GM23248 (cell line): ENCODE measurements around the gene BPGM. TPM values are rescaled to one million over a fixed set of nuclear protein-coding genes. Genes with fewer than 3 reads are reported as not detected.

Source experiments
- DNase-seq: peaks from one replicate; pipeline ENCODE4 v3.0.0-alpha.2; 2015
- H2AFZ ChIP-seq: fragments of 200-600 bp; sonication (generic); 2 replicates; pipeline ENCODE4 v1.6.1; 2016; ENCODE audit warnings: antibody characterized with exemption
- H3F3A ChIP-seq: fragments of 200-600 bp; sonication (generic); 2 replicates; pipeline ENCODE4 v1.6.1; 2016; ENCODE audit warnings: mild to moderate bottlenecking, antibody characterized with exemption, mixed run types; ENCODE audit not compliant: insufficient read depth
- H3K27ac ChIP-seq: fragments of 200-600 bp; sonication (generic); 2 replicates; pipeline ENCODE4 v1.5.1; 2016; ENCODE audit warnings: mild to moderate bottlenecking
- H3K27me3 ChIP-seq: fragments of 200-600 bp; sonication (generic); replicated peaks from 2 replicates; pipeline ENCODE4 v1.6.1; 2016; ENCODE audit warnings: mild to moderate bottlenecking; ENCODE audit not compliant: insufficient read depth
- H3K36me3 ChIP-seq: fragments of 200-600 bp; sonication (generic); 2 replicates; pipeline ENCODE4 v1.6.1; 2016; ENCODE audit warnings: low read depth, mild to moderate bottlenecking
- H3K4me1 ChIP-seq: fragments of 200-600 bp; sonication (generic); 2 replicates; pipeline ENCODE4 v1.6.1; 2016; ENCODE audit warnings: mild to moderate bottlenecking; ENCODE audit not compliant: insufficient read depth
- H3K4me2 ChIP-seq: fragments of 200-600 bp; sonication (generic); one replicate; pipeline ENCODE4 v1.6.1; 2016; ENCODE audit warnings: mild to moderate bottlenecking; ENCODE audit not compliant: unreplicated experiment
- H3K4me3 ChIP-seq: fragments of 200-600 bp; sonication (generic); 2 replicates; pipeline ENCODE4 v1.5.1; 2016; ENCODE audit warnings: mild to moderate bottlenecking
- H3K79me2 ChIP-seq: fragments of 200-600 bp; sonication (generic); 2 replicates; pipeline ENCODE4 v1.6.1; 2016; ENCODE audit warnings: mild to moderate bottlenecking; ENCODE audit not compliant: insufficient read depth
- H3K9ac ChIP-seq: fragments of 200-600 bp; sonication (generic); 2 replicates; pipeline ENCODE4 v1.6.1; 2016; ENCODE audit warnings: mild to moderate bottlenecking
- H3K9me2 ChIP-seq: fragments of 200-600 bp; sonication (generic); 2 replicates; pipeline ENCODE4 v1.6.1; 2016; ENCODE audit warnings: mixed run types, mild to moderate bottlenecking, moderate library complexity; ENCODE audit not compliant: insufficient read depth
- H3K9me3 ChIP-seq: fragments of 200-600 bp; sonication (generic); one replicate; pipeline ENCODE4 v1.6.1; 2017; ENCODE audit warnings: low read depth
- H4K20me1 ChIP-seq: fragments of 200-600 bp; sonication (generic); 2 replicates; pipeline ENCODE4 v1.6.0; 2016; ENCODE audit not compliant: insufficient read depth
- EZH2 ChIP-seq: fragments of 200-600 bp; sonication (generic); IDR thresholded peaks from 2 replicates; pipeline ENCODE4 v1.6.1; 2018; ENCODE audit warnings: antibody characterized with exemption, mild to moderate bottlenecking; ENCODE audit not compliant: insufficient read depth, poor library complexity, severe bottlenecking
- EZH2phosphoT487 ChIP-seq: fragments of 200-600 bp; sonication (generic); IDR thresholded peaks from 2 replicates; pipeline ENCODE4 v1.6.1; 2018; ENCODE audit warnings: antibody characterized with exemption, moderate library complexity, mild to moderate bottlenecking, low read depth; ENCODE audit not compliant: insufficient read depth
- WGBS, 2 experiments: methylation state at CpG; one replicate each; pipeline ENCODE4 v1.1.6; 2015 to 2017; ENCODE audit warnings: low lambda C conversion rate in 2 of 2, low coverage in 1 of 2; ENCODE audit errors: missing lambda C conversion rate in 2 of 2; 5-methylcytosine and 5-hydroxymethylcytosine counted together
- in situ Hi-C: fragments of 300-500 bp; cut with MboI; formaldehyde crosslinking; loops from 2 replicates; pipeline ENCODE4 v1.15.0; 2020
- polyA plus RNA-seq: library from polyadenylated mRNA; unstranded; fragments of >200 nt; fragmentation: Nextera tagmentation; extraction: Ambion mirVana; gene quantifications from 2 replicates; pipeline ENCODE4 v1.2.1, GENCODE V29; 2016
- total RNA-seq: library from RNA; depleted of rRNA; stranded (reverse); fragments of >200 nt; shearing (Covaris generic); gene quantifications from 2 replicates; pipeline ENCODE4 v1.2.3, GENCODE V29; 2014

BPGM gene
- total and polyA plus RNA-seq, 2 experiments from 2014 or later = 37.4 to 41.3 TPM

DNA sequence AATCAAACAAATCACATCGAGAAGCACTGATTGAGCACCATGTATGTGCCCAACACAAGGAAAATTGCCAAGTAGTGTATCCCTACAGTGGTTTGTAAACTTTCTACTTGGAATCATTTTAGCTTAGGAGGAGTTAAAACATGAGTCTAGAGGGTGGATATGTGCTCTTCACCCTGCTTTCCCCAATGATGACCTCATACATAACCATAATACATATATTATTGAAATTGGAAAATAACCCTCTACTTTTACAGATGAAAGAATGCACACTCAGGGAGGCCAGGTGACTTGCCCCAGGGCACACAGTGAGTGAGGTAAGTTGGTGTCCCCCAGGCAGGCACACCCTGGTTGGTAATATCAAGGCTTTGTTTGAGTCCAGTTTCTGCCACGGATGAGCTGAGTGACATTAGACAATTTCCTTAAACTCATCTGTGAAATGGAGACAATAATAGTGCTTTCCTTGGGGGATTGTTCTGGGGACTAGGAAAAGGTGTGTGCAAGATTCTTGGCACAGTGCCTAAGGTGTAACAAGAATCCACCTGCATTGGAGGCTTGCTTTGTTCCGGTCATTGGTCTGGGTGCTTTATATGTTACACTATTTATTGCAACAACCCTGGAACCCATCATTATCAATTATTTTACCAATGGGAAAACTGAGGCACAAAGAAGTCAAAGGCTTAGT lies 50.7 kb downstream of the BPGM start:
- peaks cover 49% of the 10 kb centered on the region for H3F3A ChIP-seq
- H3K9ac ChIP-seq = no peak overlapping the region
- no peaks in the 10 kb centered on the region for H4K20me1 ChIP-seq
- no peaks in the 10 kb centered on the region for H3K36me3 ChIP-seq
- H2AFZ ChIP-seq = no peak overlapping the region
- H3K9me3 ChIP-seq = no peaks in the 10 kb centered on the region
- no peaks in the 10 kb centered on the region for H3K79me2 ChIP-seq
- TF ChIP-seq EZH2 (no peak), EZH2phosphoT487 (no peak)
- H3K4me1 ChIP-seq = peaks cover 45% of the 10 kb centered on the region
- 96 to 100% methylated on average over 3 of the region's 3 CpGs for WGBS, 2 experiments
- H3K27me3 ChIP-seq = no peaks in the 10 kb centered on the region
- DNase-seq = no peak
- no peak overlapping the region for H3K4me2 ChIP-seq
- H3K27ac ChIP-seq = no peak overlapping the region
- H3K4me3 ChIP-seq = no peak overlapping the region
- in situ Hi-C loops = loop anchor here (25.0 kb wide), 1 partner anchor 265 kb away; no protein-coding TSS in a partner anchor
- no peaks in the 10 kb centered on the region for H3K9me2 ChIP-seq

DNA sequence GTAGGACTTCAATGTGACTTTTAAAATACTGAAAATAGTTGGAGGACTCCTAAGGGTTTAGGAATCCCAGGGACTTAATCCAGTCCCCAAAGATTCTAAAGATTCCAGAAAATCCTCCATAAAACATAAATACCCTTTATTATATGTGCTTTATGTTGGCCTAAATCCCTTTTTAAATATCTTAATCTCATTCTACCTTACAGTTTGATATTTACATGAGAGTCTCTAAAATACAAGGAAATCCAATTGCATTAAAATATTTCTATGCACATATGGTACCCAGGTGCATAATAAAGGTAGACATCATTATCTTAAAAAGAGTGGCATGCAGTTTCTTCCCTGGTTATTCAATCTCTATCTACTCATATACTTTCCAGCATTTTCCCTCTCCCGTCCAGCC lies 51.8 kb downstream of the BPGM start:
- DNase-seq = no peak
- H3K27me3 ChIP-seq = no peaks in the 10 kb centered on the region
- H3K9me3 ChIP-seq = no peaks in the 10 kb centered on the region
- H3K27ac ChIP-seq = no peak overlapping the region
- H3K79me2 ChIP-seq = no peaks in the 10 kb centered on the region
- no peaks in the 10 kb centered on the region for H3K36me3 ChIP-seq
- H3K4me3 ChIP-seq = no peak overlapping the region
- H3F3A ChIP-seq = peaks cover 41% of the 10 kb centered on the region
- H3K9me2 ChIP-seq = no peaks in the 10 kb centered on the region
- H4K20me1 ChIP-seq = no peaks in the 10 kb centered on the region
- no peak overlapping the region for H3K9ac ChIP-seq
- 95% methylated on average over 1 of the region's 1 CpG for WGBS, 2 experiments
- TF ChIP-seq EZH2phosphoT487 (no peak), EZH2 (no peak)
- peaks cover 36% of the 10 kb centered on the region for H3K4me1 ChIP-seq
- H2AFZ ChIP-seq = no peak overlapping the region
- in situ Hi-C loops = loop anchor here (25.0 kb wide), 1 partner anchor 264 kb away; no protein-coding TSS in a partner anchor
- no peak overlapping the region for H3K4me2 ChIP-seq

DNA sequence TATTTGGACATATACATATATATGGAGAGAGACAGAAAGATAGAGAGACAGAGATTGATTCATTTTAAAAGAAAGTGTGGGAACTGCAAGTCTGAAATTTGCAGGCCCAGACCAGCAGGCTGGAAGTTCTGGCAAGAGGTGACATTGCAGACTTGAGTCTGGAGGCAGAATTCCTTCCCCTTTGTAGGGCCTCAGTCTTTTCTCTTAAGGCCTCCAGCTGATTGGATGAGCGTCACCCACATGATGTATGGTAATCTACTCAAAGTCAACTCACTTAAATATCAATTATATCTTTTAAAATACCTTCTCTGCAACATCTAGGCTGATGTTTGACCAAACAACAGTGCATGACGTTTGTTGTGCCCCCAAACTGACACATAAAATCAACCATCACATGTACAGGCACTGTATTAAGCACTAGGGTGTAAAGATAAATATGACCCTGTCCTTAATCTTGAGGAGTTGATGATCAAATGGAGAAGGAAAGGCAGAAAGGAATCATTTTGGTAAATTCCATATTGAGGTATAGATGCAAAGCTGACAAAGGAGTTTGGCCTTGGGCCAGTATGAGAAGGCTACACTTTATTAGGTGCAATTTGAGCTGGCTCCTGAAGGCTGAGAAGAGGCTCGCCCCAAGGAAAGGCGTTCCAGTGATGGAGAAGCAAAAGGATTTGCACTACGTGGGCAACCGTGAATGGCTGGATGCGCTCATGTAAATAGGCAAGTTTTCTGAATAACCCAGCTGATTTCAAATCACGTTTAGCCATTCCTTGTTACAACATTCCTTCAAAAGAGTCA lies 52.6 kb downstream of the BPGM start:
- no peaks in the 10 kb centered on the region for H4K20me1 ChIP-seq
- in situ Hi-C loops = loop anchor here (25.0 kb wide), 1 partner anchor 263 kb away; no protein-coding TSS in a partner anchor
- TF ChIP-seq EZH2 (no peak), EZH2phosphoT487 (no peak)
- whole genome bisulfite sequencing, 2 experiments = 80 to 82% methylated on average over 8 of the region's 8 CpGs
- H3K36me3 ChIP-seq = no peaks in the 10 kb centered on the region
- H3K79me2 ChIP-seq = no peaks in the 10 kb centered on the region
- H3K27me3 ChIP-seq = no peaks in the 10 kb centered on the region
- no peak overlapping the region for H3K4me3 ChIP-seq
- H3K9me2 ChIP-seq = no peaks in the 10 kb centered on the region
- no peak overlapping the region for H3K9ac ChIP-seq
- H3K4me2 ChIP-seq = no peak overlapping the region
- H3F3A ChIP-seq = peaks cover 34% of the 10 kb centered on the region
- no peak overlapping the region for H3K27ac ChIP-seq
- 0 out of 2 replicates have a peak overlapping the region, but pooled peaks have one; percentile 37 for H2AFZ ChIP-seq
- H3K4me1 ChIP-seq = peaks cover 28% of the 10 kb centered on the region
- DNase-seq = no peak
- H3K9me3 ChIP-seq = no peaks in the 10 kb centered on the region

DNA sequence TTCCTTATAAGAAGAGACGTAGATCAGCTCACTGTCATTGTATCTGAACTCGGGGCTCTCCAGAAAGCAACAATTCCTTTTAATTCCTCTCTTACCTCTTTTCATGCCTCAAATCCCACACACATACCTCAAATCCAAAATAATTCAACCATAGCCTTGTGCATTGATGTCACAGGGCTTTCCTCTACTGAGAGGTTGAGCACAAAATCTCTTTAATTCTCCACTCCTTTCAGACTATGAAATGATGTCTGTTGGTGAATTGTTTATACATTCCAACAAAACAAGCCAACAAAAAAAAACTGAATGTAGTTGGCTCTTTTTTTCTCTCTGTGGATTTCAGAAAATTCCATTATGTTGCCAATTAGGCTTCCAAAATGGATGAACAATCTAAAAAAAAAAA lies 53.2 kb downstream of the BPGM start:
- DNase-seq = no peak
- Histone ChIP-seq H3K27me3 (no peaks in the 10 kb centered on the region), H3K4me2 (peak overlapping the region; percentile 39), H2AFZ (peak overlapping the region; percentile 37), H3K9me2 (no peaks in the 10 kb centered on the region), H3K27ac (no peak overlapping the region), H3K79me2 (no peaks in the 10 kb centered on the region), H3K9me3 (no peaks in the 10 kb centered on the region), H4K20me1 (no peaks in the 10 kb centered on the region), H3K4me3 (no peak overlapping the region), H3F3A (peaks cover 27% of the 10 kb centered on the region), H3K36me3 (no peaks in the 10 kb centered on the region), H3K9ac (no peak overlapping the region), H3K4me1 (peaks cover 21% of the 10 kb centered on the region)
- in situ Hi-C loops = loop anchor here (25.0 kb wide), 1 partner anchor 262 kb away; no protein-coding TSS in a partner anchor
- WGBS, 2 experiments = 88% methylated on average over 2 of the region's 2 CpGs
- no peak for TF ChIP-seq EZH2
- no peak for TF ChIP-seq EZH2phosphoT487
